CD4-positive, alpha-beta memory T cell (primary cell): ENCODE data around the gene TRAPPC3L. TPM values are rescaled to one million over a fixed set of nuclear protein-coding genes. Genes with fewer than 3 reads are reported as not detected.
"Not testable (repeated sequence)": the region's sequence is repeated elsewhere in the genome, so short reads cannot be mapped to it uniquely, and the experiment has no call there.

Experiments
- CTCF ChIA-PET: fragments of 350-600 bp; sonication (Branson Sonifier 250); formaldehyde crosslinking; loops from one replicate; lab custom pipeline; 2021; ENCODE audit warnings: inconsistent platforms; ENCODE audit not compliant: partially characterized antibody; lab: Charles Lee
- POLR2A ChIA-PET: fragments of 350-600 bp; sonication (Branson Sonifier 250); formaldehyde crosslinking; loops from one replicate; lab custom pipeline; 2021; ENCODE audit not compliant: partially characterized antibody; lab: Charles Lee
- DNase-seq, 5 donors: peaks; one replicate each; pipeline versions ENCODE4 v3.0.0 to v3.0.0-alpha.2; 2020 to 2022; ENCODE audit warnings: mixed read lengths in 1 of 5
- H3K27ac ChIP-seq: one replicate; pipeline ENCODE4 v1.7.0; 2013; ENCODE audit warnings: low read depth, low read length
- H3K27me3 ChIP-seq: 2 replicates; pipeline ENCODE4 v1.7.0; 2013; ENCODE audit warnings: mild to moderate bottlenecking, low read length, moderate library complexity; ENCODE audit not compliant: insufficient read depth
- H3K36me3 ChIP-seq: 2 replicates; pipeline ENCODE4 v1.7.0; 2013; ENCODE audit warnings: mild to moderate bottlenecking, low read length, moderate library complexity; ENCODE audit not compliant: insufficient read depth
- H3K4me1 ChIP-seq: 2 replicates; pipeline ENCODE4 v1.7.0; 2013; ENCODE audit warnings: mild to moderate bottlenecking, low read length, moderate library complexity; ENCODE audit not compliant: insufficient read depth
- H3K4me3 ChIP-seq, 2 donors: one replicate each; pipeline ENCODE4 v1.7.0; 2013; ENCODE audit warnings: low read length in 2 of 2, mild to moderate bottlenecking in 1 of 2
- H3K9me3 ChIP-seq, 2 donors: one replicate each; pipeline ENCODE4 v1.7.0; 2013; ENCODE audit warnings: low read length in 2 of 2, control low read depth in 1 of 2; ENCODE audit not compliant: control insufficient read depth in 1 of 2
- H3K27ac Mint-ChIP-seq, 7 donors: one replicate each; pipeline ENCODE4 v1.8.0; 2020 to 2021; ENCODE audit warnings: mixed read lengths in 7 of 7, mild to moderate bottlenecking in 6 of 7, inconsistent platforms in 3 of 7, moderate library complexity in 3 of 7
- H3K27me3 Mint-ChIP-seq, 2 donors: one replicate each; pipeline ENCODE4 v1.8.0; 2020 to 2021; ENCODE audit warnings: mixed read lengths in 2 of 2
- H3K36me3 Mint-ChIP-seq, 2 donors: one replicate each; pipeline ENCODE4 v1.8.0; 2020 to 2021; ENCODE audit warnings: mixed read lengths in 2 of 2, inconsistent platforms in 1 of 2, mild to moderate bottlenecking in 1 of 2
- H3K4me1 Mint-ChIP-seq, 4 donors: one replicate each; pipeline ENCODE4 v1.8.0; 2020 to 2021; ENCODE audit warnings: mixed read lengths in 4 of 4, mild to moderate bottlenecking in 1 of 4
- H3K4me3 Mint-ChIP-seq, 8 donors: one replicate each; pipeline ENCODE4 v1.8.0; 2020 to 2021; ENCODE audit warnings: mixed read lengths in 8 of 8, mild to moderate bottlenecking in 7 of 8, moderate library complexity in 6 of 8, inconsistent platforms in 3 of 8
- H3K9me3 Mint-ChIP-seq, 8 donors: one replicate each; pipeline ENCODE4 v1.8.0; 2020 to 2021; ENCODE audit warnings: mixed read lengths in 8 of 8, mild to moderate bottlenecking in 5 of 8, inconsistent platforms in 3 of 8, moderate library complexity in 1 of 8
- intact Hi-C: fragments of 100-400 bp; cut with micrococcal nuclease; formaldehyde crosslinking; loops from one replicate; pipeline ENCODE4 v1.15.1; 2023
- polyA plus RNA-seq, 2 donors: library from polyadenylated mRNA; unstranded; fragments of 300-500 nt; fragmentation: Illumina TruSeq; gene quantifications; one replicate each; pipeline ENCODE4 v1.2.3, GENCODE V29; 2021
- total RNA-seq, 2 experiments: library from RNA; stranded (reverse); gene quantifications; one replicate each; pipeline ENCODE4 v1.2.3, GENCODE V29; 2021

TRAPPC3L gene
- total and polyA plus RNA-seq, 4 experiments from 2014 or later = not detected

GRCh38 chr6:116511424-116512110 lies 33.9 kb downstream of the TRAPPC3L start, which contains the start of gene CALHM5:
Gene CALHM5, plus strand, starts transcription at chr6:116511639. Its CDS starts 58 bp downstream, at chr6:116511697.
- intact Hi-C loops = no loop called here
- Mint-ChIP-seq H3K4me3 (no peak within 1 kb of the TSS), H3K27me3 (peaks cover 4 to 6% of the 10 kb centered on the region in 2 donors), H3K36me3 (no peaks in the 10 kb centered on the region), H3K27ac (peak within 1 kb of the TSS in 2 of 7 donors; percentile 48 to 59), H3K9me3 (peaks cover 0 to 10% (median 6%) of the 10 kb centered on the region in 8 donors), H3K4me1 (no peaks in the 10 kb centered on the region)
- Histone ChIP-seq H3K27ac (no peak within 1 kb of the TSS), H3K9me3 (no peaks in the 10 kb centered on the region), H3K4me1 (no peaks in the 10 kb centered on the region), H3K4me3 (no peak within 1 kb of the TSS), H3K27me3 (no peaks in the 10 kb centered on the region), H3K36me3 (no peaks in the 10 kb centered on the region)
- ChIA-PET CTCF (interaction anchor here (0.7 to 6.4 kb wide), 5 partner anchors 9 to 224 kb away, joined by 3 to 34 read pairs (median 3); no protein-coding TSS in a partner anchor), POLR2A (no interaction called here)
- no peak for DNase-seq

DNA sequence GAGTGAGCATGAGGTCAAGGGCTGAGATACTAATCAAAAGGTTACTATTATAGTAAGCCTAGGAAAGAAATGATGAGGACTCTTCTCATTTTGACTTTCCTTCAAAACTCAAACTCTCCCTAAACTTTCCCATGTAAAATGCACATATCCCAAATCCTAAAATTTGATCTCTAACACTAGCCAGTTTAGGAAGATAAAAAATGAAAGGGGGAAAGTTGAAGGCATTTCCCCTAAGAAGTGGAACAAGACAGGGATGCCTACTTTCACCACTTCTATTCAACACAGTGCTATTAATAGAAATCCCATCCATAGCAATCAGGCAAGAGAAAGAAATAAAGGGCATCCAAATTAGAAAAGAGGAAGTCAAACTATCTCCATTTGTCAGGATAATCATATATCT lies 37.0 kb downstream of the TRAPPC3L start:
- H3K36me3 Mint-ChIP-seq = peaks cover 0 to 3% of the 10 kb centered on the region in 2 donors
- ChIA-PET CTCF (no interaction called here), POLR2A (no interaction called here)
- Histone ChIP-seq H3K27ac (no peak overlapping the region), H3K36me3 (no peaks in the 10 kb centered on the region), H3K4me1 (no peaks in the 10 kb centered on the region), H3K27me3 (no peaks in the 10 kb centered on the region), H3K4me3 (no peak overlapping the region), H3K9me3 (no peaks in the 10 kb centered on the region)
- H3K4me1 Mint-ChIP-seq = no peaks in the 10 kb centered on the region
- no peak overlapping the region for H3K27ac Mint-ChIP-seq
- no peak for DNase-seq
- intact Hi-C loops = no loop called here
- H3K27me3 Mint-ChIP-seq = peaks cover 6 to 18% of the 10 kb centered on the region in 2 donors
- H3K4me3 Mint-ChIP-seq = no peak overlapping the region
- H3K9me3 Mint-ChIP-seq = peaks cover 0 to 27% (median 13%) of the 10 kb centered on the region in 8 donors

DNA sequence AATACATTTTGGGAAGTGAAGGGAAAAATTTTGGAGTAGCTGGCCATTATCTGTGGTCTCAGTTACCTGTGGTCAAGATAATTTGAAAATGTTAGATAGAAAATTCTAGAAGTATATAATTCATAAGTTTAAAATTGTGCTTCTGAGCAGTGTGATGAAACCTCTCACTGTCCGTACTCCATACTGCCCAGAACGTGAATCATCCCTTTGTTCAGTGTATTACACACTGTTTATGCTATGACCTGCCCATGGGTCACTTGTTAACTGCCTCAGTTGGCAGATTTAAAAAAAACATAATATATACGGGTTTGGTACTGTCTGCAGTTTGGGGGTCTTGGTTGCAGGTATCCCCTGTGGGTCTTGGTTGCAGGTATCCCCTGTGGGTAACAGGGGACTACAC lies 38.2 kb downstream of the TRAPPC3L start:
- no peaks in the 10 kb centered on the region for H3K27me3 ChIP-seq
- Mint-ChIP-seq H3K9me3 (peaks cover 0 to 32% (median 15%) of the 10 kb centered on the region in 8 donors), H3K4me3 (no peak overlapping the region), H3K4me1 (no peaks in the 10 kb centered on the region), H3K27ac (no peak overlapping the region), H3K27me3 (peaks cover 13 to 26% of the 10 kb centered on the region in 2 donors), H3K36me3 (peaks cover 0 to 10% of the 10 kb centered on the region in 2 donors)
- intact Hi-C loops = no loop called here
- DNase-seq = no peak
- no peaks in the 10 kb centered on the region for H3K9me3 ChIP-seq
- ChIA-PET CTCF (no interaction called here), POLR2A (no interaction called here)
- H3K4me3 ChIP-seq = no peak overlapping the region
- H3K27ac ChIP-seq = no peak overlapping the region
- H3K4me1 ChIP-seq = no peaks in the 10 kb centered on the region
- H3K36me3 ChIP-seq = no peaks in the 10 kb centered on the region

- Histone ChIP-seq H3K27ac (no peak overlapping the region), H3K36me3 (no peaks in the 10 kb centered on the region), H3K4me1 (peaks cover 9% of the 10 kb centered on the region), H3K9me3 (no peaks in the 10 kb centered on the region), H3K4me3 (no peak overlapping the region), H3K27me3 (no peaks in the 10 kb centered on the region)
- POLR2A ChIA-PET = no interaction called here
- peaks cover 0 to 14% of the 10 kb centered on the region in 2 donors for H3K36me3 Mint-ChIP-seq
- peaks cover 0 to 24% (median 13%) of the 10 kb centered on the region in 8 donors for H3K9me3 Mint-ChIP-seq
- H3K27ac Mint-ChIP-seq = peak overlapping the region in 1 of 7 donors; percentile 53
- H3K4me1 Mint-ChIP-seq = peaks cover 0 to 5% (median 0%) of the 10 kb centered on the region in 4 donors
- H3K4me3 Mint-ChIP-seq = peak overlapping the region in 3 of 8 donors; percentile 13 to 57 (median 55)
- CTCF ChIA-PET = interaction anchor here (1.0 kb wide), 1 partner anchor 56 kb away, joined by 3 read pairs; no protein-coding TSS in a partner anchor
- intact Hi-C loops = no loop called here
- peaks cover 14 to 41% of the 10 kb centered on the region in 2 donors for H3K27me3 Mint-ChIP-seq
- peak in 4 of 5 donors; percentile 9 to 37 (median 23) for DNase-seq
Observed at GRCh38 chr6:116500969-116501433, 44.5 kb downstream of the TRAPPC3L start.

- Histone ChIP-seq H3K36me3 (no peaks in the 10 kb centered on the region), H3K4me3 (no peak overlapping the region), H3K27ac (no peak overlapping the region), H3K27me3 (no peaks in the 10 kb centered on the region), H3K9me3 (no peaks in the 10 kb centered on the region), H3K4me1 (peaks cover 9% of the 10 kb centered on the region)
- CTCF ChIA-PET = interaction anchor here (0.5 to 2.4 kb wide), 3 partner anchors 38 to 330 kb away, joined by 3 to 8 read pairs (median 3); no protein-coding TSS in a partner anchor
- Mint-ChIP-seq H3K36me3 (peaks cover 0 to 4% of the 10 kb centered on the region in 2 donors), H3K27me3 (peaks cover 6 to 20% of the 10 kb centered on the region in 2 donors), H3K27ac (no peak overlapping the region), H3K4me3 (no peak overlapping the region), H3K9me3 (peaks cover 0 to 5% (median 2%) of the 10 kb centered on the region in 8 donors), H3K4me1 (peaks cover 0 to 5% (median 0%) of the 10 kb centered on the region in 4 donors)
- DNase-seq = no peak
- intact Hi-C loops = no loop called here
- POLR2A ChIA-PET = no interaction called here
Observed at GRCh38 chr6:116497113-116497676, 48.3 kb downstream of the TRAPPC3L start.

DNA sequence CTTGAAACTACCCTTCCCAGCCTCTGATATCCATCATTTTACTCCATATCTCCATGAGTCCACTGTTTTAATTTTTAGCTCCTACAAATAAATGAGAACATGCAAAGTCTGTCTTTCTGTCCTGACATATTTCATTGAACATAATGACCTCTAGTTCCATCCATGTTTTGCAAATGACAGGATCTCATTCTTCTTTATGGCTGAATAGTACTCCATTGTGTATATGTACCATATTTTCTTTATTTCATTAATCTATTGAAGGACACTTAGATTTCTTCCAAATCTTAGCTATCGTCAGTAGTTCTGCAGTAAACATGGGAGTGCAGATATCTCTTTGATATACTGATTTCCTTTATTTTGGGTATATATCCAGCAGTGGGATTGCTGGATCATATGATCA lies 50.3 kb downstream of the TRAPPC3L start:
- H3K9me3 Mint-ChIP-seq, DNase-seq, H3K27ac Mint-ChIP-seq, H3K9me3 ChIP-seq, H3K36me3 ChIP-seq, H3K4me3 Mint-ChIP-seq, H3K4me3 ChIP-seq, POLR2A ChIA-PET, intact Hi-C loops, H3K27me3 ChIP-seq, H3K27ac ChIP-seq, H3K4me1 ChIP-seq, H3K36me3 Mint-ChIP-seq, CTCF ChIA-PET, H3K4me1 Mint-ChIP-seq: not testable (repeated sequence)
- peaks cover 4 to 18% of the 10 kb centered on the region in 2 donors for H3K27me3 Mint-ChIP-seq

GRCh38 chr6:116492331-116493067 lies 53.0 kb downstream of the TRAPPC3L start:
- Mint-ChIP-seq H3K4me1 (no peaks in the 10 kb centered on the region), H3K9me3 (peaks cover 0 to 13% (median 3%) of the 10 kb centered on the region in 8 donors), H3K36me3 (peaks cover 0 to 1% of the 10 kb centered on the region in 2 donors), H3K27ac (no peak overlapping the region), H3K27me3 (peaks cover 8 to 10% of the 10 kb centered on the region in 2 donors), H3K4me3 (no peak overlapping the region)
- POLR2A ChIA-PET = no interaction called here
- no peaks in the 10 kb centered on the region for H3K36me3 ChIP-seq
- CTCF ChIA-PET = no interaction called here
- no peaks in the 10 kb centered on the region for H3K9me3 ChIP-seq
- H3K27me3 ChIP-seq = no peaks in the 10 kb centered on the region
- intact Hi-C loops = no loop called here
- no peak for DNase-seq
- H3K27ac ChIP-seq = no peak overlapping the region
- H3K4me1 ChIP-seq = no peaks in the 10 kb centered on the region
- H3K4me3 ChIP-seq = no peak overlapping the region
